Jurkat, Clone E6-1 (cell line): ENCODE measurements around the gene RORB.
"Not testable (repeated sequence)": the region's sequence is repeated elsewhere in the genome, so short reads cannot be mapped to it uniquely, and the experiment has no call there.

Experiments used
- DNase-seq: peaks from one replicate; pipeline ENCODE4 v3.0.0-alpha.2; 2011; ENCODE audit warnings: low read depth, low spot score
- H3K4me3 ChIP-seq: 2 replicates; pipeline ENCODE4 v1.5.1; 2011; ENCODE audit warnings: mild to moderate bottlenecking, low read length, control low read depth, moderate library complexity

Gene RORB

DNA sequence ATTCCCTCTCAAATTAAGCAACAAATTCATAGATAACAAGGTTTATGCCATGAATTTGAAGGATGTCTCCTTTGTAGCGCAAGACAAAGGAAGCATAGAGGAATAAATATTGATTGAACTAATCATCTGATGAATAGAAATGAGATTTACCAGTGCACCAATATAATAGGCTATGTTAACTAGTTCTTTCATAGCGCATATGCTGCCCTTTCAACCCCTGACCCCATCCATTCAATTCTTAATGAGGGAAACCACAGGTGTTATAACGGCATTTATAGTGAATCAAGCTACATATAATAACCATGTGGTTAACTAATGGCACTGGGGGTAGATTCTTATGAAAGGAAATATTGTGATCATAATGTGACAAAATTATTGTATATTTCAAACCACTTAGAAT, 6.5 kb downstream of the RORB start:
- no peak overlapping the region for H3K4me3 ChIP-seq

GRCh38 chr9:74511333-74511732, 14.2 kb downstream of the RORB start:
- DNase-seq, result no peak
- H3K4me3 ChIP-seq, result no peak overlapping the region

More for the DNA sequence above, 6.5 kb downstream of the RORB start:
- DNase-seq, result no peak

GRCh38 chr9:74512416-74512815, 15.3 kb downstream of the RORB start:
- DNase-seq, result no peak
- no peak overlapping the region for H3K4me3 ChIP-seq

DNA sequence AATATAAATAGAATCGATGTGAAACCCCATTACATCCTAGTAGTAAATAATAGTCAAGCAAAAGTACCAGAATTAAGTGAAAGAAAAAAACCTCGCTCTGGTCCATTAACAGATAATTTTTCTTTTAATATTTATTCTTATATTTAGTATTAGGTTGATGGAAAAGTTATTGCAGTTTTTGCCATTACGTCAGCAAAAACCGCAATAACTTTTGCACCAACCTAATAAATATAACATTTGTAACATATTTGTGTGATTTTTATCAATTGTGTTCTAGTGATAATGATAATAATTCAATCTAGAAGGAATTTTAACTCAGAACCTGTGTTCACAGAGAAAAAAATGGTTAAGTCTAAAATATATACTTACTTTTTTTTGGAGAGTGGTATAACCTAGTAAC, 16.1 kb downstream of the RORB start:
- DNase-seq, result no peak
- no peak overlapping the region for H3K4me3 ChIP-seq

DNA sequence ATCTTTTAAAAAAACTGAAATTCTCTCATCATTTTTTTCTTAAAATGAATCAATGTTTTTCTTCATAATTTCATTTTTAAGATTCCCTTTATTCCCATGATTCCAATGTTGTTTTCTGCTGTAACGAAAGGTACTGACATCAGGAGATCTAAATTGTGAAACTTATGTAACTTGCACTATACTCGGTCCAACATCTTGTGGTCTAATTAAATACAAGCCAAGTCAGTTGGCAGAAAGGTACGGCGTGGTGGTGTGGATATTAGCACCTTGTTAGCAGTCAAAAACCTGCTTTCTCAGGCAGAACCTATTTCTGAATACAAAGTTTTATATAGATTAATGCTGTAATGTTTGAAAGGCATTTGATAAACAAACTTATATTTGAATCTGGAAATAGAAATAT, 20.1 kb downstream of the RORB start:
- no peak for DNase-seq
- no peak overlapping the region for H3K4me3 ChIP-seq

GRCh38 chr9:74519419-74519818, 22.3 kb downstream of the RORB start:
- no peak for DNase-seq
- no peak overlapping the region for H3K4me3 ChIP-seq

DNA sequence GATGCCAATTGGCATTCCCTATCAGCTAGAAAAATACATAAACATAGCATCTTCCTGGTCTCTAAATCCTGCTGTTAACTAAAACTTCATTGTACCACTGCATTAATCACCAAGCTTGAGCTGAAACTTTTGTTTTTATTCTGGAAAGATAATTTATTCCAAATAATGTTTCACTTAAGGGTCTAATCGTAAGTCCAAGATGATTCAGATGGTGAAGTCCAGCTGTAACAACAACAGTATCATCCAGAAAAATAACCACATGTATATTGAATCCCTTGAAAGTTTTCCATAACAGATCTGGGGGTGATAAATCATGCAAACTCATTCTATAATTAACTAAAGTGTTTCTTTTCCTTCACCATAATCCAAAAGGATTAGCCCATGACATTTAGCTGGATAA, 23.9 kb downstream of the RORB start:
- no peak for DNase-seq
- no peak overlapping the region for H3K4me3 ChIP-seq

DNA sequence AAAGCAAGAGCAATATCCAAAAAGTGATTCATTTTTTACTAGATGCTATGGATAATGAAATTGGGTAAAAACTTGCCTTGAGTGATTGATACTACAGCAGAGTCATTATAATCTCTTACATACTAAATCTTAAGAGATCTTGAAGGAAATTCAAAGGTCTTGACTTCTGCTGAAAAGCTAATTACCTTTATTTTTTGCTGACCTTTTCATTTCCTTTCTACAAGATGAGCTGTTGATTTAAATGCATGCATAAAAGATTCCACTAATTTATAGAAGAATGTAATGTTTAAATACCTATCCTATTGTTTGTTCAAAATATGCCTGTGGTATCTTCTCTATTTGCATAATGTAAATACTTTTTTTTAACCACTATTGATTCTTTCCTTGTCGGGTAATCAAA, 27.2 kb downstream of the RORB start:
- H3K4me3 ChIP-seq, result no peak overlapping the region
- DNase-seq, result no peak

- no peak for DNase-seq
- no peak overlapping the region for H3K4me3 ChIP-seq
Observed at GRCh38 chr9:74526215-74526614, 29.1 kb downstream of the RORB start.

GRCh38 chr9:74527718-74528117, 30.6 kb downstream of the RORB start:
- DNase-seq, result no peak
- no peak overlapping the region for H3K4me3 ChIP-seq

DNA sequence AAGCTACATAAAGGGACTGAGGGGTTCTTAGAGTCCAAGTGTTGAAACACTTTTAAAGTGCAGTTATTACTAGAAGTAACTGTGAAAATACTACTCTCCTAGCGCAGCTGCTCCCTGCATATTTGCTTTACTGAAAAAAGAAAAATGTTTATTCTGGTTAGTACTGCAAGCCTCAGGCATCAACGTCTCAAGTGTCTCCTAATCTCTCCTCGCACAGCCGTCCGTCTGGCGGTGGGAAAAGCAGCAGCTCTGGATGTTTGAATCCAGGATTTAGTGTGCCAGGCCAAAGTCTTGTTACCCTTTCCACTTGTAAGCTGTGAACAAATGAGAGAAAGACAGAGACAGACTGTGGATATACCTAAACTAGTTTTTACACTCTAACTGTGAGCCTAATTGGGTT, 31.1 kb downstream of the RORB start:
- H3K4me3 ChIP-seq, result no peak overlapping the region
- DNase-seq, result no peak

- DNase-seq, H3K4me3 ChIP-seq: not testable (repeated sequence)
Observed at GRCh38 chr9:74530458-74530857, 33.3 kb downstream of the RORB start.

DNA sequence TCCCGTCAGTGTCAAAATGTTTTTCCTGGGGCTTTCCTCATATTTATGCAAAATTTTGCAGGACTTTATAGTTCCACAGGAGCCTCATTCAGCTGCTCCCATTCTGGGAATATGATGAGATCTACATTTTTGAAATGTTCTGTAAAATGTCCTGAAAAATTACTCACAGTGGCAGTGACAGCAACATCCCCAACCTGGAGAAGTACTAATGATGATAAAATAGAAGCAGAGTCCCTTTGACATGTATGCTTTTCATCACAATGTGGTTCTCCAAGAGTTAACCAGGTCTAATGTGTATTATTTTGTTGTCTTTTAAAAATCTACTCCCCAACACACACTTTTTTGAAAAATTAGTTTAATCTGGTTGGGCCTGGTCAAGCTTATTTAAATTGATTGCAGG, 36.1 kb downstream of the RORB start:
- DNase-seq, result no peak
- H3K4me3 ChIP-seq, result no peak overlapping the region

GRCh38 chr9:74534841-74535240, 37.7 kb downstream of the RORB start:
- DNase-seq, result no peak
- no peak overlapping the region for H3K4me3 ChIP-seq

DNA sequence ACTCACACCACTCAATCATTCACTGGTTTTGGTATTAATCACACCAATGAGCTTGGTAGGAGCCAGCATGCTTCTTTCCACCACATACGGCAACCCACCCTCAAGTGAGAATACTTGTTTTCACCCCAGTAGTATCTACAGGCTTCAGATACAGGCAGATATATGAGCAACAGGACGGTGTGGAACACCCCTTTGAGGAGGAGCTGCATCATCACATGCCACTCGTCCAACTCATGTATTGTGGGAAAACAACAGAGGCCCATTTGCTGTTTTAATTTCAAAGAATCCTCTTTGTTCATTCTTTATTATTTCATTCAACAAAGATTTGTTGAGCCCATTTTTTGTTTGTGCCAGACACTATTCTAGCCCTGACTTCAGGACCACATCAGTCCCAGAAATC, 46.0 kb downstream of the RORB start:
- H3K4me3 ChIP-seq, result no peak overlapping the region
- no peak for DNase-seq

- DNase-seq, result no peak
- no peak overlapping the region for H3K4me3 ChIP-seq
Observed at GRCh38 chr9:74551266-74551665, 54.1 kb downstream of the RORB start.

DNA sequence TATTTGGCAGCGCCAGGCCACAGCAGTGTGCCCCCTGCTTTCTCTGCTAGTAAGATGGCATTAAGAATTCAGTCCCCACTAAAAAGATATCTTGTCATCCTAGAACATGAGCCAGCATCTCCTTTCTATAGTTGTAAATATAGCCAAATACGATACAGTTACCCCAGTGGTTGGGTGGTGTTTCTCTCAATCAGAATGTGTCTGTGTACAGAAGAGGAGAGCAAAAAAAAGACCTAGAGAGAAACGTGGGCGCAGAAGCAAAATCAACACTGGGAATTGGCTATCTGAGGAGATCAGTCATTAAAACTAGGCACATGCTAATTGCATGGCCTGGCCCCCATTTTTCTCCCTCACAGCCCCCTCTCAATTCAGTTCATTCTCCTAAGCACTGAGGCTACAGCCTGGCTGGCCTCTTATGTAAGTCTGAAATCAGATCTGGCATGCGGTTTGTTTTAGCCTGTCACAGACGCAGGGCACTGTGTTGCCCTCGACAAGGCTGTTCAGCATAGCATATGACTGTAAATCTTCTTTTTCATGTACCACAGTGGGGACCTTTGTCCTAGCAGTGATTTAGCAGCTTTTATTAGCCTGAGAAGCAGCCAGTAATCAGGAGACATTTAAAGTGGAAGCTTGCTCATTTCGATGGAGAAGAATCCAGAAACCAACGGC, 57.8 kb downstream of the RORB start:
- no peak for DNase-seq
- H3K4me3 ChIP-seq, result no peak overlapping the region

GRCh38 chr9:74555565-74555964, 58.4 kb downstream of the RORB start:
- no peak overlapping the region for H3K4me3 ChIP-seq
- DNase-seq, result no peak

GRCh38 chr9:74556685-74557084, 59.5 kb downstream of the RORB start:
- no peak for DNase-seq
- no peak overlapping the region for H3K4me3 ChIP-seq

- DNase-seq, result no peak
- H3K4me3 ChIP-seq, result no peak overlapping the region
Observed at GRCh38 chr9:74557571-74557970, 60.4 kb downstream of the RORB start.

DNA sequence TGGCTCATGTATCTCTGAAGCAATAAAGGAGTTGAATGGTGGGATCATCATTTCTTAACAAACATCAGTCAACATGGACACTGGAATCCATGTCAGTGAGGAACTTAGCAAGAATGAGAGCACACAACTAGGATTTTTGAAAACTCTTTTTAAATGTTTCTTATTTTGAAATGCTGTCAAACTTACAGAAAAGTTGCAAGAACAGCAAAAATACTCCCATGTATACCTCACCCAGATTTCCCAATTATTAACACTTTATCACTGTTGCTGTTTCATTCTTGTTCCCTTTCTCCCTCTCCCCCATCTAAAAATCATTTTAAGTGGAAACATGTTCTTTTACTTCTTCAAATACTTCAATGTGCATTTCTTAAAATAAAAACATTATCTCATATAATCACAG, 65.5 kb downstream of the RORB start:
- no peak for DNase-seq

More for the DNA sequence above, 65.5 kb downstream of the RORB start:
- no peak overlapping the region for H3K4me3 ChIP-seq
